ENCODE results near the gene CARD19. TPM values are rescaled to one million over a fixed set of nuclear protein-coding genes. Genes with fewer than 3 reads are reported as not detected.

The CARD19 gene
- total and polyA plus RNA-seq, 4 donors, result 47.7 to 92.3 (median 65.3) TPM

DNA sequence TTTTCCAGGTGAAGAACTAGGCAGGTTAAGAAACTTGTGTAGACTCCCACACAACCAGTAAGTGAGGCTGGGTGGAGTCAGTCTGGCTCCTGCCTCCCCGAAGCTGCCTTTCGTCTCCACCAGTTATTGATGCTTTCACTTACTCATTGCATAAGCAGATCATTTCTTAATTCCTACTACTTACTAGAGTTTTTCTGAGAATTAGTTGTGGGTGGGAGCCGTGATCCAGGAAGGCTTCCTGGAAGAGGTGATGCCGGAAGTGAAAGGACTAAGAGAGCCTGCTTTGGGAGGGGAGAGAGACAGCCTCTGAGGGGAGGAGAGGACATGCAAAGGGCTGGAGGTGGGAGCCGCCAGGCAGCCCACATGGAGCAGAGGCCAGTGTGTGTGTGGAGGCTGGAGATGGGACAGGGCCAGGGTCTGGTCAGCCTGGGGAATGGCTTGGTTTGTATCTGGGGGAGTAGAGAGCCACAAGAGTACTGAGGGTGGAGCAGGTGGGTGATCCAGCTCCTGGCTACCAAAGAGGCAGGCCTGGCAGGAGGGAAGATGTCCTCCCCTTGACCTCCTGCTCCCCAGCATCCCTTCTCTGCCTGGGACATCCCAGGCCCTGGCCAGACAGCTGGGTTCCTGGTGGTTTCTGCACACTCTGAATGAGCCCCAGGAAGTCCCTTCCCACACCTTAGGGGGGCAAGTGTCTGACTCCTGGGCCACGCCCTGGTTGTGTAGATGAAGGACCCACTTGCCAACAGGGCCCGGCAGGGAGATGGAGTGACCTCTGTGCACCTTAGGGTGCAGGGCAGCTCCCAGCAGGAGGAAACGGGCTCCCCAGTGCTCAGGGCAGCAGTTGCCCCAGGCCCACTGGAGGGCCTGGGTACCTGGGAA lies 12.2 kb upstream of the CARD19 start:
- intact Hi-C loops (cut with DNase I), result no loop called here
- no peaks in the 10 kb centered on the region for H3K9me3 ChIP-seq (ENCODE audit: control insufficient read depth, low read length)
- no peak overlapping the region for H3K27ac ChIP-seq (ENCODE audit: low read depth in 1 of 2, low read length in 2 of 2)
- 92% methylated on average over 8 of the region's 8 CpGs for WGBS, 2 donors
- ATAC-seq (ENCODE audit: low FRiP score) (no peak), DNase-seq (peak; percentile 32 to 49)
- H3K4me1 ChIP-seq (ENCODE audit: control insufficient read depth in 1 of 2, insufficient read depth in 2 of 2, low read length in 2 of 2), result no peaks in the 10 kb centered on the region
- no peaks in the 10 kb centered on the region for H3K36me3 ChIP-seq (ENCODE audit: control insufficient read depth in 1 of 2, insufficient read depth in 2 of 2, low read length in 1 of 2)
- no peak overlapping the region for H3K4me3 ChIP-seq (ENCODE audit: low read length in 2 of 2)
- no peaks in the 10 kb centered on the region for H3K27me3 ChIP-seq (ENCODE audit: control insufficient read depth in 1 of 2, insufficient read depth in 2 of 2, low read length in 1 of 2)

DNA sequence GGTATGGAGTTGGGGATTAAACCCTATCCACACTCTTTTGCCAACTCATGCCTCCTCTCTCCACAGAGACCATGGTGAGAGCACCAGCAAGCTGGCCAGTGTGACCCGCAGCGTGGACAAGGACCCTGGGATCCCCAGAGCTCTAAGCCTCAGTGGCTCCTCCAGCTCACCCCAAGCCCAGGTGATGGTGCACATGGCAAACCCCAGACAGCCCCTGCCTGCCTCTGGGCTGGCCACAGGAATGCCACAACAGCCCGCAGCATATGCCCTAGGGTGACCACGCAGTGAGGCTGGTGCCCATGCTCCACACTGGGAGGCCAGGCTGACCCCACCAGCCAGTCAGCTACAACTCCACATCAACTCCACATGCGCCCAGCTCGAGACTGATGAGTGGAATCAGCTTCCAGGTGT lies 11.5 kb upstream of the CARD19 start:
- Histone ChIP-seq H3K9me3 (ENCODE audit: control insufficient read depth, low read length) (no peaks in the 10 kb centered on the region), H3K27me3 (ENCODE audit: control insufficient read depth in 1 of 2, insufficient read depth in 2 of 2, low read length in 1 of 2) (no peaks in the 10 kb centered on the region), H3K4me1 (ENCODE audit: control insufficient read depth in 1 of 2, insufficient read depth in 2 of 2, low read length in 2 of 2) (no peaks in the 10 kb centered on the region), H3K27ac (ENCODE audit: low read depth in 1 of 2, low read length in 2 of 2) (no peak overlapping the region), H3K36me3 (ENCODE audit: control insufficient read depth in 1 of 2, insufficient read depth in 2 of 2, low read length in 1 of 2) (no peaks in the 10 kb centered on the region), H3K4me3 (ENCODE audit: low read length in 2 of 2) (no peak overlapping the region)
- WGBS, 2 donors, result 93 to 98% methylated on average over 5 to 6 of the region's 6 CpGs
- ATAC-seq (ENCODE audit: low FRiP score) (no peak), DNase-seq (peak; percentile 35 to 42)
- intact Hi-C loops (cut with DNase I), result no loop called here

DNA sequence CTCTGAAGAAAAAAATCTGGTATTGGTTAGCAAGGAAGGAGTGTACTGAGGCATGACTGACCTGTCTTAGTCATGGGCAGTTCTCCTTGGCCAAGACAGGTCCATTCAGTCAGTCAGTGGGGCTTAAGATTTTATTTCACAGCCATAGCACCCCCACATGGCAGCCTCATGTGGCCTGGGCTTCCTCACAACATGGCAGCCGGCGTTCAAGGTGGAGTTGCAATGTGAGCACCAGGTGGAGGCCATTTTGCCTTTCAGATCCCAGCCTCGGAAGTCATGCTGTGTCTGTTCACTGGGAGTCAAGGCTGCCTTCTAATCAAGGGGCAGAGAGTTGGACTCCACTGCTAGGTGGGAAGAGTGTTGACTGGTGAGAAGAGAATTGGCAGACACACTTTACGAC lies 10.3 kb upstream of the CARD19 start:
- H3K27ac ChIP-seq (ENCODE audit: low read depth in 1 of 2, low read length in 2 of 2), result no peak overlapping the region
- no peaks in the 10 kb centered on the region for H3K4me1 ChIP-seq (ENCODE audit: control insufficient read depth in 1 of 2, insufficient read depth in 2 of 2, low read length in 2 of 2)
- 89 to 98% methylated on average over 4 of the region's 4 CpGs for WGBS, 2 donors
- no peaks in the 10 kb centered on the region for H3K9me3 ChIP-seq (ENCODE audit: control insufficient read depth, low read length)
- DNase-seq (peak; percentile 26 to 51), ATAC-seq (ENCODE audit: low FRiP score) (no peak)
- no peaks in the 10 kb centered on the region for H3K27me3 ChIP-seq (ENCODE audit: control insufficient read depth in 1 of 2, insufficient read depth in 2 of 2, low read length in 1 of 2)
- no peak overlapping the region for H3K4me3 ChIP-seq (ENCODE audit: low read length in 2 of 2)
- intact Hi-C loops (cut with DNase I), result no loop called here
- H3K36me3 ChIP-seq (ENCODE audit: control insufficient read depth in 1 of 2, insufficient read depth in 2 of 2, low read length in 1 of 2), result no peaks in the 10 kb centered on the region

DNA sequence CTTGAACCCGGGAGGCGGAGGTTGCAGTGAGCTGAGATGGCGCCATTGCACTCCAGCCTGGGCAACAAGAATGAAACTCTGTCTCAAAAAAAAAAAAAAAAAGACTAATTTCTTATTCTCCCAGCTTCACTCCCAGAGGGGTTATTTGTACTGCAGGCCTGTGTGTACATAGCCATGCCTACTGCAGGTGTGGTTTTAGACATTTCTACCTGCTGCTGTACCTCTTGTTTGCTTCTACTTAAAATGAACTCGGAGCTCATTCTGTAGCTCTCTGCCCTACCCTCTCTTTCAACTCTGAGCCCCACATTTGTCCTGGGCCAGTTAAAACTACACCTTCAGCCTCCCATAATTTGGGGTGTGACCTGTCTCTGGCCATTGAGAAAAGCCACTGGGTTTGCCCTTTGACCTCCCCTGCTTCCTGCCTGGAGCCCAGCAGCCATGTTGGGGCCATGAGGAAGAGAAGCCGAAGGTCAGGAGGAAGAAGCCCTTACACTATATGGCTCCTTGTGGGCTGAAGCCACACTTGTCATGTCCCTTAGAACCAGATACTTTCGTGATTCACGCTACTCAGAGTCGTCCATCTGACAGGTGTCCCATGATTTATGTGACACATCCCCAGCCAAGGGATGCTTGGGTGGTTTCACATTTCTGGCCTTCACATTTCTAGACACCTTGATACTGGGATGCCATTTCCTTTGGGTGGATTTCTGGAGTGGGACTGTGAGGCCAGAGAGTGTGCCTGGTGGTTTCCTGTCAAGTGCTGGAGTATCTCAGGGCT lies 9.4 kb upstream of the CARD19 start:
- H3K4me1 ChIP-seq (ENCODE audit: control insufficient read depth in 1 of 2, insufficient read depth in 2 of 2, low read length in 2 of 2), result no peaks in the 10 kb centered on the region
- H3K27ac ChIP-seq (ENCODE audit: low read depth in 1 of 2, low read length in 2 of 2), result no peak overlapping the region
- peak; percentile 9 to 20 for DNase-seq
- intact Hi-C loops (cut with DNase I), result no loop called here
- H3K36me3 ChIP-seq (ENCODE audit: control insufficient read depth in 1 of 2, insufficient read depth in 2 of 2, low read length in 1 of 2), result no peaks in the 10 kb centered on the region
- peaks cover 2% of the 10 kb centered on the region for H3K9me3 ChIP-seq (ENCODE audit: control insufficient read depth, low read length)
- H3K27me3 ChIP-seq (ENCODE audit: control insufficient read depth in 1 of 2, insufficient read depth in 2 of 2, low read length in 1 of 2), result no peaks in the 10 kb centered on the region
- ATAC-seq (ENCODE audit: low FRiP score), result no peak
- WGBS, 2 donors, result 94 to 96% methylated on average over 8 of the region's 8 CpGs
- H3K4me3 ChIP-seq (ENCODE audit: low read length in 2 of 2), result no peak overlapping the region

- ATAC-seq (ENCODE audit: low FRiP score), result no peak
- no peak overlapping the region for H3K4me3 ChIP-seq (ENCODE audit: low read length in 2 of 2)
- peak; percentile 30 to 44 for DNase-seq
- H3K4me1 ChIP-seq (ENCODE audit: control insufficient read depth in 1 of 2, insufficient read depth in 2 of 2, low read length in 2 of 2), result no peaks in the 10 kb centered on the region
- H3K36me3 ChIP-seq (ENCODE audit: control insufficient read depth in 1 of 2, insufficient read depth in 2 of 2, low read length in 1 of 2), result no peaks in the 10 kb centered on the region
- no peaks in the 10 kb centered on the region for H3K27me3 ChIP-seq (ENCODE audit: control insufficient read depth in 1 of 2, insufficient read depth in 2 of 2, low read length in 1 of 2)
- 96% methylated on average over 12 of the region's 12 CpGs for WGBS, 2 donors
- H3K9me3 ChIP-seq (ENCODE audit: control insufficient read depth, low read length), result peaks cover 2% of the 10 kb centered on the region
- no peak overlapping the region for H3K27ac ChIP-seq (ENCODE audit: low read depth in 1 of 2, low read length in 2 of 2)
- intact Hi-C loops (cut with DNase I), result no loop called here
Observed at GRCh38 chr9:93087971-93088655, 7.9 kb upstream of the CARD19 start.

DNA sequence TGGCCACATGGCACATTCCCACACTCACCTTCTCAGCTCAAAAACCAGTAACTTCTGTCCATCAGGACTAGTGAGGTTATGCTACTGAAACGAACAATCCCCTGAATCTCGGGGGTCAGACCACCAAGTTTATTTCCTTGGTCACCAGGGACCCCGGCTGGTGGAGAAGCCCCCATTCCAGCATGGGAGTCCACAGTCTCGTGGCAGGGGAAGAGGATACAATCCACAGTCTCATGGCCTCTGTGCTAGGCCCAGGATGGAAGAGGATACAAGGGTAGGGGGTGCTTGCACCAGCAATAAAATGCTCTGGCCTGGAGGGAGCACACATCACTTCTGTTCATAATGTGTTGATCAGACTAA lies 7.4 kb upstream of the CARD19 start:
- no peak for ATAC-seq (ENCODE audit: low FRiP score)
- WGBS, 2 donors, result 91 to 96% methylated on average over 4 of the region's 4 CpGs
- Histone ChIP-seq H3K27me3 (ENCODE audit: control insufficient read depth in 1 of 2, insufficient read depth in 2 of 2, low read length in 1 of 2) (no peaks in the 10 kb centered on the region), H3K4me3 (ENCODE audit: low read length in 2 of 2) (no peak overlapping the region), H3K27ac (ENCODE audit: low read depth in 1 of 2, low read length in 2 of 2) (no peak overlapping the region), H3K36me3 (ENCODE audit: control insufficient read depth in 1 of 2, insufficient read depth in 2 of 2, low read length in 1 of 2) (no peaks in the 10 kb centered on the region), H3K9me3 (ENCODE audit: control insufficient read depth, low read length) (peaks cover 2% of the 10 kb centered on the region), H3K4me1 (ENCODE audit: control insufficient read depth in 1 of 2, insufficient read depth in 2 of 2, low read length in 2 of 2) (no peaks in the 10 kb centered on the region)
- DNase-seq, result peak in 1 of 2 donors; percentile 9
- intact Hi-C loops (cut with DNase I), result no loop called here

DNA sequence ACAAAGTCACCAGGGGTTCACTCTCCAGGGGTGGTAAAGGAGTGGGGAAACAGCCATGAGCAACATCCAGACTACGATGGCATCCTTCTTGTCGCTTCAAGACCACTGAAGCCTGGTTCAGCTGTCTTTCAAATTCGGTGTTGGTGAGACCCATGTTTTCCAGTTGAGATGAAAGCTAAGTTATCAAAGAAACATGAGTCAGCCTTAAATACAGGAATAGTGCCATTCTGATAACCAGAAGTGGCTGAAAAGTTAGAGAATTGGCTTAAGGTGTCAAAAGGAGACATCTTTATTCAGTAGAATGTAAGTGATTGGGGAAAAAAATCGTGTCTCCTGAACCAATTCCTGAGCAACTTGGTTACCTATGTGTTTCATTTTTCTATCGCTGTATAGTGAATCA lies 7.0 kb upstream of the CARD19 start:
- H3K36me3 ChIP-seq (ENCODE audit: control insufficient read depth in 1 of 2, insufficient read depth in 2 of 2, low read length in 1 of 2), result no peaks in the 10 kb centered on the region
- H3K9me3 ChIP-seq (ENCODE audit: control insufficient read depth, low read length), result peaks cover 2% of the 10 kb centered on the region
- no peak overlapping the region for H3K4me3 ChIP-seq (ENCODE audit: low read length in 2 of 2)
- H3K4me1 ChIP-seq (ENCODE audit: control insufficient read depth in 1 of 2, insufficient read depth in 2 of 2, low read length in 2 of 2), result no peaks in the 10 kb centered on the region
- DNase-seq, result no peak
- intact Hi-C loops (cut with DNase I), result no loop called here
- no peak for ATAC-seq (ENCODE audit: low FRiP score)
- H3K27me3 ChIP-seq (ENCODE audit: control insufficient read depth in 1 of 2, insufficient read depth in 2 of 2, low read length in 1 of 2), result no peaks in the 10 kb centered on the region
- WGBS, 2 donors, result 87 to 92% methylated on average over 5 of the region's 5 CpGs
- no peak overlapping the region for H3K27ac ChIP-seq (ENCODE audit: low read depth in 1 of 2, low read length in 2 of 2)

- H3K4me3 ChIP-seq (ENCODE audit: low read length in 2 of 2), result no peak overlapping the region
- H3K27me3 ChIP-seq (ENCODE audit: control insufficient read depth in 1 of 2, insufficient read depth in 2 of 2, low read length in 1 of 2), result no peaks in the 10 kb centered on the region
- DNase-seq (peak; percentile 24 to 40), ATAC-seq (ENCODE audit: low FRiP score) (no peak)
- WGBS, 2 donors, result 90 to 93% methylated on average over 12 of the region's 12 CpGs
- intact Hi-C loops (cut with DNase I), result no loop called here
- no peaks in the 10 kb centered on the region for H3K4me1 ChIP-seq (ENCODE audit: control insufficient read depth in 1 of 2, insufficient read depth in 2 of 2, low read length in 2 of 2)
- no peaks in the 10 kb centered on the region for H3K36me3 ChIP-seq (ENCODE audit: control insufficient read depth in 1 of 2, insufficient read depth in 2 of 2, low read length in 1 of 2)
- H3K9me3 ChIP-seq (ENCODE audit: control insufficient read depth, low read length), result peaks cover 2% of the 10 kb centered on the region
- no peak overlapping the region for H3K27ac ChIP-seq (ENCODE audit: low read depth in 1 of 2, low read length in 2 of 2)
Observed at GRCh38 chr9:93089481-93089991, 6.5 kb upstream of the CARD19 start.

Measured in aorta (tissue), 5 donors.